Trophoblast cell (in vitro differentiated cells and primary cell): ENCODE measurements around the gene KIF23.
A peak's percentile ranks its signal among the peaks of the same experiment; 100 is the strongest.

ENCODE experiments used
- DNase-seq, 2 donors: peaks; one replicate each; pipeline ENCODE4 v3.0.0-alpha.2; 2016
- H2AFZ ChIP-seq: 2 replicates; pipeline ENCODE4 v1.6.1; 2013; ENCODE audit warnings: low read length, moderate library complexity, mild to moderate bottlenecking; ENCODE audit not compliant: insufficient read depth, poor library complexity
- H2AK5ac ChIP-seq: 2 replicates; pipeline ENCODE4 v1.6.1; 2013; ENCODE audit warnings: mild to moderate bottlenecking, low read length
- H2BK120ac ChIP-seq: 2 replicates; pipeline ENCODE4 v1.6.1; 2013; ENCODE audit warnings: low read length, mild to moderate bottlenecking, moderate library complexity; ENCODE audit not compliant: insufficient read depth, poor library complexity
- H2BK12ac ChIP-seq: 2 replicates; pipeline ENCODE4 v1.6.1; 2013; ENCODE audit warnings: mild to moderate bottlenecking, low read length, moderate library complexity
- H2BK5ac ChIP-seq: 2 replicates; pipeline ENCODE4 v1.6.1; 2013; ENCODE audit warnings: low read length, low read depth, moderate library complexity, mild to moderate bottlenecking; ENCODE audit not compliant: poor library complexity
- H3K14ac ChIP-seq: 2 replicates; pipeline ENCODE4 v1.6.1; 2013; ENCODE audit warnings: mild to moderate bottlenecking, low read length
- H3K18ac ChIP-seq: 2 replicates; pipeline ENCODE4 v1.6.1; 2013; ENCODE audit warnings: mild to moderate bottlenecking, low read length
- H3K23ac ChIP-seq: 2 replicates; pipeline ENCODE4 v1.6.1; 2013; ENCODE audit warnings: low read length
- H3K27ac ChIP-seq: 2 replicates; pipeline ENCODE4 v1.5.1; 2013; ENCODE audit warnings: low read depth, mild to moderate bottlenecking, inconsistent platforms, low read length, moderate library complexity
- H3K27me3 ChIP-seq: 2 replicates; pipeline ENCODE4 v1.6.1; 2013; ENCODE audit warnings: inconsistent platforms, mild to moderate bottlenecking, low read length, moderate library complexity; ENCODE audit not compliant: insufficient read depth
- H3K36me3 ChIP-seq, 2 experiments: 1 replicate in 1 of 2; 2 replicates in 1 of 2; pipeline ENCODE4 v1.6.1; 2013; ENCODE audit warnings: low read length in 2 of 2, mild to moderate bottlenecking in 2 of 2, moderate library complexity in 1 of 2; ENCODE audit not compliant: insufficient read depth in 2 of 2, control insufficient read depth in 1 of 2
- H3K4ac ChIP-seq: 2 replicates; pipeline ENCODE4 v1.6.1; 2013; ENCODE audit warnings: low read depth, mild to moderate bottlenecking, low read length, moderate library complexity
- H3K4me1 ChIP-seq, 2 experiments: 1 replicate in 1 of 2; 2 replicates in 1 of 2; pipeline ENCODE4 v1.6.1; 2013; ENCODE audit warnings: low read length in 2 of 2, mild to moderate bottlenecking in 2 of 2, moderate library complexity in 1 of 2; ENCODE audit not compliant: insufficient read depth in 2 of 2, control insufficient read depth in 1 of 2
- H3K4me2 ChIP-seq: 2 replicates; pipeline ENCODE4 v1.6.1; 2013; ENCODE audit warnings: inconsistent platforms, mild to moderate bottlenecking, low read length, moderate library complexity
- H3K4me3 ChIP-seq: 2 replicates; pipeline ENCODE4 v1.5.1; 2013; ENCODE audit warnings: mild to moderate bottlenecking, low read depth, low read length, inconsistent platforms
- H3K79me1 ChIP-seq: one replicate; pipeline ENCODE4 v1.6.1; 2013; ENCODE audit warnings: low read length
- H3K79me2 ChIP-seq: 2 replicates; pipeline ENCODE4 v1.6.1; 2013; ENCODE audit warnings: low read length, mild to moderate bottlenecking; ENCODE audit not compliant: control insufficient read depth, insufficient read depth, poor library complexity
- H3K9ac ChIP-seq: 2 replicates; pipeline ENCODE4 v1.6.1; 2013; ENCODE audit warnings: mild to moderate bottlenecking, low read length
- H3K9me3 ChIP-seq: 2 replicates; pipeline ENCODE4 v1.6.1; 2013; ENCODE audit warnings: low read depth, mild to moderate bottlenecking, control low read depth, inconsistent platforms, low read length; ENCODE audit not compliant: insufficient read depth
- H4K12ac ChIP-seq: 2 replicates; pipeline ENCODE4 v1.6.1; 2013; ENCODE audit warnings: low read depth, mild to moderate bottlenecking, low read length, moderate library complexity
- H4K8ac ChIP-seq: 2 replicates; pipeline ENCODE4 v1.6.1; 2013; ENCODE audit warnings: low read depth, mild to moderate bottlenecking, low read length, moderate library complexity
- H4K91ac ChIP-seq: one replicate; pipeline ENCODE4 v1.6.1; 2013; ENCODE audit warnings: low read depth, mild to moderate bottlenecking, low read length, moderate library complexity
- WGBS: extraction: QIAGEN DNeasy Blood & Tissue Kit; methylation state at CpG from one replicate; pipeline ENCODE4 v1.1.7; 2013; ENCODE audit warnings: missing lambda C conversion rate; ENCODE audit not compliant: insufficient read length, insufficient coverage; ENCODE audit errors: extremely low coverage; 5-methylcytosine and 5-hydroxymethylcytosine counted together

Gene KIF23

DNA sequence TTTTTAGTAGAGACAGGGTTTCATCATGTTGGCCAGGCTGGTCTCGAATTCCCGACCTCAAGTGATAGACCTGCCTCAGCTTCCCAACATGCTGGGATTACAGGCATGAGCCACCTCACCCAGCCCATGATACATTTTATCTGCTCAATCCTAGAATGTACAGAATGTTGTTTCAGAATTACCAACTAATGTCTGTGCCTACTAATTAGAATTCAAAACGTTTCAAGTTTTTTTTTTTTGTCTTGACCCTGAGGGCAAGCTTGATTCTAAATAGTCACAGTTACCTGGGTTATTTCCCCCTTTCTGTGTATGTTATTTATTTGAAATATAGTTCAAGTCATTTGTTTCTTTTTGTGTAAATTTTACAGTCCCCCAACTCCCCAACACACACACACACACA, 5.3 kb upstream of the KIF23 start:
- Histone ChIP-seq H2AFZ (no peak overlapping the region), H3K79me2 (no peaks in the 10 kb centered on the region), H3K79me1 (peaks cover 2% of the 10 kb centered on the region), H3K14ac (no peak overlapping the region), H2AK5ac (no peak overlapping the region), H4K91ac (no peak overlapping the region), H3K4me3 (no peak overlapping the region), H3K23ac (no peak overlapping the region), H3K27me3 (no peaks in the 10 kb centered on the region), H3K4ac (no peak overlapping the region), H3K18ac (no peak overlapping the region), H4K8ac (no peak overlapping the region), H3K36me3 (no peaks in the 10 kb centered on the region), H3K9ac (no peak overlapping the region), H2BK12ac (no peak overlapping the region), H3K9me3 (no peaks in the 10 kb centered on the region), H2BK120ac (no peak overlapping the region), H3K4me1 (peaks cover 8 to 10% of the 10 kb centered on the region in 2 experiments), H4K12ac (no peak overlapping the region), H3K4me2 (no peak overlapping the region), H2BK5ac (no peak overlapping the region), H3K27ac (no peak overlapping the region)
- no CpG with 5 or more reads among the region's 3 CpGs for WGBS
- peak; percentile 62 to 94 for DNase-seq

DNA sequence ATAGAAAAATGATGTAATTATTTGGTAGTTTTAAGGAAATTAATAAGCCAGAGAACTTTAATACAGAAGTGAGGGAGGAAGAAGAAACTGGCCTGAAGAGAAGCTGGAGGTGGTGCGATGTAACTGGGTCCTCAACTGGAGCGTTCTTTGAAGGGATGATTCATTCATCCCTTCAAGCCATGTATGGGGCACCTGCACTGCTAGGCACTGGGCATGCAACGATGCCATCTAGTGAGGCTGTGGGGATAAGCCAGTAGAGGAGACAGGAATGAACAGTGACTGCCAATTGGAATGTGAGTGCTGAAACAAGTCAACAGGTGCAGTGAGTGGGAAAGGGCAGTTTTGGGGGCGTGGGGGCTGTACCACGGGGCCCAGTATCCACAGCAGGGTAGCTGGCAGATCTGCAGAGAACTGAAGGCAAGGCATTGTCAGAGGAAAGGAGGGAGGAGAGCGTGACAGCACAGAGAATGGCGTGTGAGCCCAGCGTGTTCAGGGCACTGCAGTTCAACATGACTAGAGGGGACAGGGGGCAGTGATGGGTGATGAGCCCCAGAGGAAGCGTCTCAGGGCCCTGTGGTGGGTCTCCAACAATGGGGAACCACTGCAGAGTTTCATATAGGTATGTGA, 3.8 kb upstream of the KIF23 start:
- Histone ChIP-seq H3K4ac (no peak overlapping the region), H2BK120ac (no peak overlapping the region), H3K27me3 (no peaks in the 10 kb centered on the region), H3K9me3 (no peaks in the 10 kb centered on the region), H4K91ac (no peak overlapping the region), H3K23ac (no peak overlapping the region), H3K4me3 (no peak overlapping the region), H3K9ac (no peak overlapping the region), H3K4me1 (peaks cover 8 to 10% of the 10 kb centered on the region in 2 experiments), H2BK12ac (no peak overlapping the region), H3K18ac (no peak overlapping the region), H2AK5ac (no peak overlapping the region), H4K8ac (no peak overlapping the region), H4K12ac (no peak overlapping the region), H3K79me2 (peaks cover 6% of the 10 kb centered on the region), H3K14ac (no peak overlapping the region), H3K79me1 (peaks cover 8% of the 10 kb centered on the region), H2BK5ac (no peak overlapping the region), H3K36me3 (no peaks in the 10 kb centered on the region), H3K4me2 (no peak overlapping the region), H3K27ac (no peak overlapping the region), H2AFZ (no peak overlapping the region)
- WGBS, result no CpG with 5 or more reads among the region's 9 CpGs
- DNase-seq, result peak in 1 of 2 donors; percentile 42

DNA sequence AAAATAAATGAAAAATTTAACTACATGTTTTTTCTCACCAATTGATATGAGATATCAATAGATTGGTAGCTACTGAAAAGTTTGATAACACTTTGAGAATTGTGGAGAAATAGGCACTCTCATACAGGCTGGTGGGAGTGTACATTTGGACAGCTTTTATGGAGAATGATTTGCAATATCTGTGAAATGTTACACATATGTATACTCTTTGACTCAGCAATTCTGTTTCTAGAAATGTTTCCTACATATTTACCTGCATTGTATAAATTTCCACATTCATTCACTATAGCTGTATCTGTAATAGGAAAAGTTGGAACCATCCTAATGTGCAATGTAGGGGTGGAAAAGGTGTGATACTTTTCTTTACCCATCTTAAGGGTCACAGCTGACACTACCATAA, 1.9 kb upstream of the KIF23 start:
- Histone ChIP-seq H2AFZ (no peak overlapping the region), H2BK5ac (no peak overlapping the region), H3K9ac (no peak overlapping the region), H3K27ac (peak overlapping the region; percentile 49), H3K4me2 (peak overlapping the region; percentile 43), H3K9me3 (no peaks in the 10 kb centered on the region), H4K91ac (no peak overlapping the region), H3K4me1 (peaks cover 8 to 10% of the 10 kb centered on the region in 2 experiments), H3K27me3 (no peaks in the 10 kb centered on the region), H2AK5ac (no peak overlapping the region), H3K79me1 (peaks cover 8% of the 10 kb centered on the region), H3K23ac (no peak overlapping the region), H3K18ac (no peak overlapping the region), H4K8ac (no peak overlapping the region), H2BK120ac (no peak overlapping the region), H3K4ac (no peak overlapping the region), H3K79me2 (peaks cover 8% of the 10 kb centered on the region), H3K4me3 (no peak overlapping the region), H4K12ac (no peak overlapping the region), H3K14ac (no peak overlapping the region), H2BK12ac (no peak overlapping the region), H3K36me3 (peaks cover 0 to under 1% of the 10 kb centered on the region in 2 experiments)
- DNase-seq, result peak in 1 of 2 donors; percentile 58

DNA sequence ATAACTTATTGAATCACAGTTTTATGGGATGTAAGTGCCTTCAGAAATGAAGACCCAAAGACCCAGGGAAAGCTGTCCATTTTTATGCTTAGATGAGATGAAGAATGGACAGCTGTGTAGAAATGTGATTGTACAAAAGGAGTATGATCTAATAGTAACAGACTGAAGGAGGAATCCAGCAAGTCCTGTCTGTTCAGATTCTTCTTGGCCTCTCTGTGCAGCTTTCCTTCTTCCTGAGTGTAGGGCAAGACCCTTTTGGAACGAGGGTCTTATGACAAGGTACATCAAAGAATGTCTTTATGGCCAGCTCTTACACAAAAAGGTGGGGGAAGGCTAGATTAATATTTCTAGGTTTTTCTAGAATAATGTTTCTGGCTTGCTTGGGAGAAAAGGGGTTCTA, 1.4 kb upstream of the KIF23 start:
- no peak overlapping the region for H3K23ac ChIP-seq

More for the DNA sequence above, 1.4 kb upstream of the KIF23 start:
- peak overlapping the region; percentile 20 for H3K14ac ChIP-seq
- no peak overlapping the region for H4K12ac ChIP-seq
- H2AFZ ChIP-seq, result no peak overlapping the region
- peak overlapping the region; percentile 43 for H3K4me2 ChIP-seq
- DNase-seq, result peak; percentile 69 to 87
- H3K79me1 ChIP-seq, result peaks cover 8% of the 10 kb centered on the region
- peak overlapping the region; percentile 37 for H4K91ac ChIP-seq
- peak overlapping the region; percentile 2 for H2BK120ac ChIP-seq
- no peak overlapping the region for H2AK5ac ChIP-seq
- no peak overlapping the region for H4K8ac ChIP-seq
- no peak overlapping the region for H2BK12ac ChIP-seq
- H3K79me2 ChIP-seq, result peaks cover 8% of the 10 kb centered on the region
- H3K4me3 ChIP-seq, result no peak overlapping the region
- H3K4ac ChIP-seq, result no peak overlapping the region
- peaks cover 8 to 10% of the 10 kb centered on the region in 2 experiments for H3K4me1 ChIP-seq
- H3K27ac ChIP-seq, result peak overlapping the region; percentile 74
- no peaks in the 10 kb centered on the region for H3K9me3 ChIP-seq
- no peaks in the 10 kb centered on the region for H3K27me3 ChIP-seq
- WGBS, result no CpG with 5 or more reads among the region's 1 CpG
- no peak overlapping the region for H3K18ac ChIP-seq
- no peak overlapping the region for H3K9ac ChIP-seq
- peaks cover 0 to 2% of the 10 kb centered on the region in 2 experiments for H3K36me3 ChIP-seq
- H2BK5ac ChIP-seq, result peak overlapping the region; percentile 79
